HepG2 (cell line): Measurements from ENCODE around the gene PDP2. TPM values are rescaled to one million over a fixed set of nuclear protein-coding genes. Genes with fewer than 3 reads are reported as not detected.

Source experiments
- ATAC-seq: fragments of 200-7000 bp; cut with Tn5 transposase; 3 replicates; pipeline ENCODE4 v1.9.1; 2020; ENCODE audit warnings: mild to moderate bottlenecking, moderate library complexity
- BruUV-seq: library from RNA; stranded (reverse); fragments of 400-500 nt; replicated peaks from 2 replicates; lab custom pipeline; 2021; lab: Mats Ljungman, UMichigan
- CTCF ChIA-PET: fragments of 300-600 bp; formaldehyde crosslinking; extraction: SDS; loops from one replicate; lab custom pipeline; 2021; ENCODE audit warnings: low total read pairs, inconsistent platforms, low intra/inter-chr PET ratio; lab: Yijun Ruan, JAX
- POLR2A ChIA-PET: fragments of 350-600 bp; sonication (Branson Sonifier 250); formaldehyde crosslinking; loops from one replicate; lab custom pipeline; 2020; ENCODE audit warnings: antibody characterized with exemption, inconsistent platforms; lab: Yijun Ruan, JAX
- DNase-seq: peaks from one replicate; pipeline ENCODE4 v3.0.0-alpha.2; 2015; ENCODE audit warnings: low spot score
- FAIRE-seq: peaks from 3 replicates; lab custom pipeline; 2011; peaks lifted over from hg19 to GRCh38; lab: Jason Lieb, UNC
- H2AFZ ChIP-seq: one replicate; pipeline ENCODE4 v1.6.1; 2011; ENCODE audit warnings: low read length, inconsistent platforms
- H3K27ac ChIP-seq: fragments of 300-600 bp; 3 replicates; pipeline ENCODE4 v1.8.0; 2011; ENCODE audit warnings: mixed run types, mild to moderate bottlenecking, mixed read lengths, low read length, inconsistent platforms; ENCODE audit not compliant: insufficient read depth; ENCODE audit errors: extremely low read length
- H3K27me3 ChIP-seq, 2 experiments: fragments of 200-600 bp in 1 of 2; 2 replicates in 1 of 2; 3 replicates in 1 of 2; pipeline versions ENCODE4 v1.6.0 to v1.8.0; 2011; ENCODE audit warnings: low read length in 2 of 2, mild to moderate bottlenecking in 2 of 2, moderate library complexity in 2 of 2, inconsistent platforms in 1 of 2; ENCODE audit not compliant: insufficient read depth in 2 of 2, control insufficient read depth in 1 of 2
- H3K36me3 ChIP-seq, 2 experiments: fragments of 200-600 bp in 1 of 2; replicated peaks in 1 of 2; 2 replicates in 1 of 2; 3 replicates in 1 of 2; pipeline versions ENCODE4 v1.5.1 to v1.8.0; 2011; ENCODE audit warnings: low read length in 2 of 2, inconsistent platforms in 1 of 2; ENCODE audit not compliant: insufficient read depth in 2 of 2, control insufficient read depth in 1 of 2
- H3K4me1 ChIP-seq: 2 replicates; pipeline ENCODE4 v1.5.1; 2012; ENCODE audit warnings: low read length, inconsistent platforms; ENCODE audit not compliant: insufficient read depth
- H3K4me2 ChIP-seq: 2 replicates; pipeline ENCODE4 v1.6.0; 2011; ENCODE audit warnings: low read depth, low read length, inconsistent platforms
- H3K4me3 ChIP-seq, 3 experiments: fragments of 200-600 bp in 1 of 3; sonication (generic), shearing (Covaris generic) in 1 of 3; replicated peaks in 1 of 3; 2 replicates each; pipeline ENCODE4 v1.5.1; 2011 to 2016; ENCODE audit warnings: low read length in 3 of 3, inconsistent platforms in 2 of 3, low read depth in 2 of 3, mild to moderate bottlenecking in 2 of 3, control low read depth in 1 of 3, mixed read lengths in 1 of 3; ENCODE audit not compliant: insufficient read depth in 1 of 3
- H3K79me2 ChIP-seq: one replicate; pipeline ENCODE4 v1.6.1; 2011; ENCODE audit warnings: low read length, inconsistent platforms; ENCODE audit not compliant: insufficient read depth
- H3K9ac ChIP-seq: 2 replicates; pipeline ENCODE4 v1.6.0; 2011; ENCODE audit warnings: mild to moderate bottlenecking, low read depth, low read length, inconsistent platforms; ENCODE audit not compliant: insufficient read depth
- H3K9me3 ChIP-seq: 2 replicates; pipeline ENCODE4 v1.5.1; 2012; ENCODE audit warnings: mild to moderate bottlenecking, low read length
- H4K20me1 ChIP-seq: 2 replicates; pipeline ENCODE4 v1.6.0; 2011; ENCODE audit warnings: inconsistent platforms, mild to moderate bottlenecking, low read length, moderate library complexity; ENCODE audit not compliant: insufficient read depth
- DNMT1 ChIP-seq: sonication (generic); formaldehyde crosslinking; IDR thresholded peaks from 2 replicates; pipeline ENCODE4 v1.5.1; 2020; ENCODE audit warnings: mild to moderate bottlenecking, missing genetic modification reagents
- ELF4 ChIP-seq: sonication (generic); formaldehyde crosslinking; IDR thresholded peaks from 2 replicates; pipeline ENCODE4 v1.5.0; 2020; ENCODE audit warnings: missing genetic modification reagents, mild to moderate bottlenecking, moderate library complexity, borderline replicate concordance
- GATAD2A ChIP-seq: IDR thresholded peaks from 2 replicates; pipeline ENCODE4 v1.6.1; 2016
- HES4 ChIP-seq: sonication (generic); formaldehyde crosslinking; IDR thresholded peaks from 2 replicates; pipeline ENCODE4 v1.9.0; 2021; ENCODE audit warnings: mild to moderate bottlenecking, missing genetic modification reagents, borderline replicate concordance
- HNRNPH1 ChIP-seq: fragments of 200-400 bp; formaldehyde crosslinking; optimal IDR thresholded peaks from 2 replicates; pipeline ENCODE3; 2017; ENCODE audit warnings: mild to moderate bottlenecking, low read depth, low read length
- PAXIP1 ChIP-seq: sonication (generic); formaldehyde crosslinking; conservative IDR thresholded peaks from 2 replicates; pipeline ENCODE4 v1.4.0; 2020; ENCODE audit warnings: mild to moderate bottlenecking, missing genetic modification reagents, moderate library complexity
- RNF219 ChIP-seq: sonication (generic); formaldehyde crosslinking; IDR thresholded peaks from 2 replicates; pipeline ENCODE4 v1.5.0; 2020; ENCODE audit warnings: mild to moderate bottlenecking, missing genetic modification reagents
- SMAD9 ChIP-seq: sonication (generic); formaldehyde crosslinking; IDR thresholded peaks from 2 replicates; pipeline ENCODE4 v1.5.1; 2020; ENCODE audit warnings: mild to moderate bottlenecking, missing genetic modification reagents
- ZNF335 ChIP-seq: sonication (generic); formaldehyde crosslinking; IDR thresholded peaks from 2 replicates; pipeline ENCODE4 v1.4.0; 2020; ENCODE audit warnings: missing genetic modification reagents
- ZNF589 ChIP-seq: sonication (generic); formaldehyde crosslinking; conservative IDR thresholded peaks from 2 replicates; pipeline ENCODE4 v1.8.0; 2022; ENCODE audit warnings: mild to moderate bottlenecking, moderate library complexity, missing genetic modification reagents
- ZSCAN12 ChIP-seq: sonication (generic); formaldehyde crosslinking; IDR thresholded peaks from 2 replicates; pipeline ENCODE4 v1.9.0; 2021; ENCODE audit warnings: mild to moderate bottlenecking, missing genetic modification reagents
- in situ Hi-C: cut with HindIII; loops from 2 replicates; pipeline ENCODE4 v1.10.0; 2017; ENCODE audit warnings: low pct_unique_long_range_greater_than_20kb; ENCODE audit not compliant: extremely low pct_ligation_motif_present
- intact Hi-C: fragments of 100-400 bp; cut with micrococcal nuclease; formaldehyde crosslinking; loops from one replicate; pipeline ENCODE4 v1.10.0; 2022; ENCODE audit not compliant: unreplicated experiment
- polyA plus RNA-seq, 8 experiments: library from polyadenylated mRNA; depleted of rRNA in 3 of 8; stranded (reverse) in 7 of 8; unstranded in 1 of 8; fragments of >200 nt; fragmentation: Illumina TruSeq in 4 of 8; extraction: Trizol in 4 of 8; gene quantifications; 2 replicates each; pipeline versions ENCODE4 v1.2.1 to v1.2.3, GENCODE V29; 2011 to 2016; ENCODE audit warnings: low read depth in 4 of 8, missing spikeins in 1 of 8, mixed read lengths in 1 of 8; ENCODE audit not compliant: insufficient read depth in 1 of 8
- total RNA-seq, 5 experiments: library from RNA; depleted of rRNA; stranded (reverse); fragments of >200 nt; fragmentation: Illumina TruSeq; extraction: Trizol; gene quantifications; 2 replicates each; pipeline ENCODE4 v1.2.3, GENCODE V29; 2016; ENCODE audit warnings: low read depth in 1 of 5

The PDP2 gene
- total and polyA plus RNA-seq, 2 of the 13 experiments (the other 11 are each of a cell fraction or from before 2014, with no cell fraction given): 12.8 to 15.8 TPM

GRCh38 chr16:66937725-66938337, 57.5 kb downstream of the PDP2 start (continued):
- TF ChIP-seq PAXIP1 (CRISPR knock-in tag) (peak; percentile 70), GATAD2A (CRISPR knock-in tag) (0 out of 2 replicates have a peak, but pooled peaks have one; percentile 17), DNMT1 (0 out of 2 replicates have a peak, but pooled peaks have one; percentile 16), HNRNPH1 (no peak), SMAD9 (CRISPR knock-in tag) (no peak)
- TF ChIP-seq, all 625 proteins: peak for 34

- Histone ChIP-seq H3K36me3 (peaks cover 32 to 60% of the 10 kb centered on the region in 2 experiments), H3K9ac (no peak overlapping the region), H3K4me3 (no peak overlapping the region), H3K79me2 (peaks cover 23% of the 10 kb centered on the region), H4K20me1 (no peaks in the 10 kb centered on the region; the same call in 1 of the 2 replicates), H3K27ac (no peak overlapping the region), H2AFZ (no peak overlapping the region), H3K4me2 (no peak overlapping the region), H3K27me3 (no peaks in the 10 kb centered on the region), H3K4me1 (peaks cover 31% of the 10 kb centered on the region), H3K9me3 (no peaks in the 10 kb centered on the region)
- FAIRE-seq (no peak), ATAC-seq (no peak), DNase-seq (no peak)
- ChIA-PET CTCF (no interaction called here), POLR2A (interaction anchor here (0.6 to 2.2 kb wide), 2 partner anchors 9 to 34 kb away, joined by 3 to 9 read pairs; no protein-coding TSS in a partner anchor)
- TF ChIP-seq RNF219 (CRISPR knock-in tag) (no peak), ZNF589 (CRISPR knock-in tag) (no peak), HES4 (CRISPR knock-in tag) (0 out of 2 replicates have a peak, but pooled peaks have one; percentile 22), ELF4 (CRISPR knock-in tag) (no peak), ZNF335 (CRISPR knock-in tag) (no peak), ZSCAN12 (no peak)
- in situ Hi-C loops: loop anchor here (5.0 kb wide), 1 partner anchor 37 kb away; no protein-coding TSS in a partner anchor
- no TSS peak for BruUV-seq
- intact Hi-C loops: no loop called here
These were observed 59.1 kb downstream of the PDP2 start for GRCh38 chr16:66939366-66939765.
